HG03432 (cell line): Measurements from ENCODE around the gene AARS2.

Experiments
- ATAC-seq: cut with Tn5 transposase; IDR thresholded peaks from one replicate; pipeline ENCODE4 v1.9.1; 2021; ENCODE audit warnings: mild to moderate bottlenecking, moderate library complexity; ENCODE audit not compliant: unreplicated experiment

Gene AARS2

DNA sequence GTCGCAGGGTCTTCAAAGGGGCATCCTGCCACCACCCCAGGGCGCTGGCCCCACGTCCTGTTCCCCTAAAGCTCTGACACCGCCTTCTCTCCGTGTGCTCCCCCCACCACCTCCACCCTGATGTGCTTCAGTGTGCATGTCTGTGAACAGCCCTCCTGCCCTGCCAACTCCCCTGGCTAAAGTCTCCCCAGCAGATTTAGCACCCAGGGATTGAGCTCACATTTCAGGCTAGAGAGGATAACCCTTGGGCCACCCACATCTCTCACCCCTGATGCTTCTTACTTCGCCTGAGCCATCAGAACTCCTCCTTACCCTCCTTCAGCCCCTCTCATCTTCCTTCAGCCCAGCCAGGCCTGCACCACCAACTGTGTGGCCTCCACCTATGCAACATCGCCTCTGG is 35.4 kb downstream of the AARS2 start:
- no peak for ATAC-seq

DNA sequence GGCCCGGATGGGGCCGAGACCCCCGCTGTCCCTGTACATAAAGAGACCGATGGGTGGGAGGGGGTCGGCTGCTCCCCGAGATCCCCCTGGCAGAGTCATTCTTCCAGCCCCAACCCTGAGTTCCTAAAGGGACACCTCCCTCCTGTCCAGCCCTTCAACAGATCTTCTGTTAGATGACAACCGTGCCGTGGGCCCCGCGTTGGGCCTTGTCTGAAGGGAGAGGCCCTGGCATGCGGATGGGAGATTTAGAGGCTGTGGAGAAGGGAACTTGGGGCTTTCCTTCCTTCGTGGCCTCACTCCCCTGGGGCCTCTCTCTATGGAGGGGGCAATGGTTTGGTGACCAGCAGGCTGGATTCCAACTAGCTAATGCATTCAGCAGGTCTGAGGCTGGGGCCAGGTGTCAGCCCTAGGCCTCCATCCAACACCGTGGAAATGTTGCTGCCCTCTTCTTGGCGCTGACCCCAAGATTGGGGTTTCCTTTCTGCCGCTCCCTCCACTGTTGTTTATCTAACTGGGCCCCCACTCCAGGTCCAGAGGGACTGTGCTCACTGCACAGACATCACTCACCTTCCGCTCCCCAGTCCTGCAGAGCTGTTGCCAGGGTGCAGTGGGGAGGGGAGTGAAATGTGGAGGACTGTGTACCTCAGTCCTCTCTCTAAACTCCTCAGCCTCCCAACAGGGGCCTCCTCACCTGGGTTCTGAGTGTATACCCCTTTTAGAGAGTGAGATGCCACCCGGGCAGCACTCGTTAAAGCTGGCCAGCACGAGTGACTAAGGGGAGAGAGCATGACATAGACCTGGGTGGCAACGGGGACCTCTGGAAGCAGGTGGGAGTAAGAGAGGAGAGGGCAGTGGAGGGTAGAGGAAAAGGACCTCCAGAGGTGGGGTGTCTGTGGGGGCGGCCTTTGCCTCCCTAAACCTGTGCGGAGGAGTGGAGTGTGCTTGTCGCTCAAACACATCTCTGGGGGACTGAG is 36.2 kb downstream of the AARS2 start:
- ATAC-seq: no peak

DNA sequence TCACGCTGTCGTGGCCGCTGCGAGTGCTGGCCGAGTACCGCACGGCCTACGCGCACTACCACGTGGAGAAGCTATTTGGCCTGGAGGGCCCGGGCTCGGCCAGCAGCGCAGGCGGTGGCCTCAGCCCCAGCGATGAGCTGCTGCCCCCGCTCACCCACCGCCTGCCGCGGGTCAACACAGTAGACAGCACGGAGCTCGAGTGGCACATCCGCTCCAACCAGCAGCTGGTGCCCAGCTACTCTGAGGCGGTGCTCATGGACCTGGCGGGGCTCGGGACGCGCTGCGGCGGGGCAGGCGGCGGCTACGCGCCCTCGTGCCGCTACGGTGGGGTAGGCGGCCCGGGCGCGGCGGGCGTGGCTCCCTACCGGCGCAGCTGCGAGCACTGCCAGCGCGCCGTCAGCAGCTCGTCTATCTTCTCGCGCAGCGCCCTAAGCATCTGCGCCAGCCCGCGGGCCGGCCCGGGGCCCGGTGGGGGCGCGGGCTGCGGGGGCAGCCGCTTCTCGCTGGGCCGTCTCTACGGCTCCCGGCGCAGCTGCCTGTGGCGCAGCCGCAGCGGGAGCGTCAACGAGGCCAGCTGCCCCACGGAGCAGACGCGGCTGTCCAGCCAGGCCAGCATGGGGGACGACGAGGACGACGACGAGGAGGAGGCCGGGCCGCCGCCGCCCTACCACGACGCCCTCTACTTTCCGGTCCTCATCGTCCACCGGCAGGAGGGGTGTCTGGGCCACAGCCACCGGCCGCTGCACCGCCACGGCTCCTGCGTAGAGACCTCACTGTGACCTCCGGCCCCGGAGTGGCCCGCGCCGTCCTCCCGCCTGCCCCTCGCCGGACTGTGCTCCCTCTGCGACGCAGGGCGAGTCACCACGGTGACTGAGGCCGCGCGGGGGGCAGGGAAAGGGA is 37.1 kb downstream of the AARS2 start:
- no peak for ATAC-seq

DNA sequence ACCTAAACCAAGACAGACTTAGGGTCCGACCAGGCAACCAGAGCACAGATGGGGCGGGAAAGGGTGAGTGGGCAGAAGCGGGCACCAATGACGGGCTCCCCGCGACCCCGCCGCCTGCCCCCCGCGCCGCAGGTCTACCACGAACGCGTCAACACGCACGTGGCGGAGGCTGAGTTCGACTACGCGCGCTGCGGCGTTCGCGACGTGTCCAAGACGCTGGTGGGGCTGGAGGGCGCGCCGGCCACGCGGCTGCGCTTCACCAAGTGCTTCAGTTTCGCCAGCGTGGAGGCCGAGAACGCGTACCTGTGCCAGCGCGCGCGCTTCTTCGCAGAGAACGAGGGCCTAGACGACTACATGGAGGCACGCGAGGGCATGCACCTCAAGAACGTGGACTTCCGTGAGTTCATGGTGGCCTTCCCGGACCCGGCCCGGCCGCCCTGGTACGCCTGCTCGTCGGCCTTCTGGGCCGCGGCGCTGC is 37.8 kb downstream of the AARS2 start:
- ATAC-seq: no peak

DNA sequence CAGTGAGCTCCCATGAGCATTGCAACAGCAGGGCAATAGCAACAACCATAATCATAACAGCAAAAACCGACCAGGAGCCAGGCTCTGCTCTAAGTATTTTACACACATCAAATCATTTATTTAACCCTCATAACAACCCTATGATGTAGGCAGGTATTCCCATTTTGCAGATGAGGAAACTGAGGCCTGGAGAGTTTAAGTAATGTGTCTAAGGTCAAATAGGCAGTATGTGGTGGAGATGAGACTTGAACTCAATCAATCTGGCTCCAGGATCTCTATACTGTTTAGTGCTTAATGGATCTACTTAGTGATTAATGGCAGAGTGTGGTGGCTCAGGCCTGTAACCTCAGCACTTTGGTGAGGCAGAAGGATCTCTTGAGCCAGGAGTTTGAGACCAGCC is 39.5 kb downstream of the AARS2 start:
- no peak for ATAC-seq

DNA sequence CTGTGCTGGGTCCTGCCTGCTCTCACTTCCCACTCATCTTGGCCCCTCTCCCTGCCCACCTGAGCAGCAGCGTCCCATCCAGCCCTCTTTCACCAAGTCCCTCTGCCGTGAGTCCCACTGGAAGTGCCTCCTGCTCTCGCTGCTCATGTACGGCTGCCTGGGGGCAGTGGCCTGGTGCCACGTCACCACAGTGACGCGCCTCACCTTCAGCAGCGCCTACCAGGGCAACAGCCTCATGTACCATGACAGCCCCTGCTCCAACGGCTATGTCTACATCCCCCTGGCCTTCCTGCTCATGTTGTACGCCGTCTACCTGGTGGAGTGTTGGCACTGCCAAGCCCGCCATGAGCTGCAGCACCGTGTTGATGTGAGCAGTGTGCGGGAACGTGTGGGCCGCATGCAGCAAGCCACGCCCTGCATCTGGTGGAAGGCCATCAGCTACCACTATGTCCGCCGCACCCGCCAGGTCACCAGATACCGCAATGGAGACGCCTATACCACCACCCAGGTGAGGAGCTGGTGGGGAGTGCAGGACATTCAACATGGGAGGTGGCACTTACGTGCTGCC is 40.1 kb downstream of the AARS2 start:
- no peak for ATAC-seq

DNA sequence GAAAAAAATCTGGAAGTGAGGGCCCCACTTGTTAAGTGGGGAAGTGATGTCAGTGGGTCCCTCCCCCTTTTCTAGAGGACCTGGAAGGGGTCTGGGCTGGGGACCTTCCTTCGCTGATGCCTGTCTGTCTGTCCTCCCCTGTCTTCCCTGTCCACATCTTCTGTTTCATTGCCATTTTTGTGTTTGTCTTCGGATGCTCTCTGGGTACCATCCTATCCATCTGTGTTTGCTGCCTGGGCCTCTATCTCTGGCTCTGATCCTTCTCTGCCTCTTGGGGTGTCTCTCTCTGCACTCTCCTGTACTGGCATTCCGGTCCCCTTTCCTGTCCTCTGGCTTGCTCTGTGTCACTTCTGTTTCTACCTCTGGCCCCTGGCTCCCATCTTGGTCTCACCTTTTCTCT is 40.6 kb downstream of the AARS2 start:
- ATAC-seq: no peak

DNA sequence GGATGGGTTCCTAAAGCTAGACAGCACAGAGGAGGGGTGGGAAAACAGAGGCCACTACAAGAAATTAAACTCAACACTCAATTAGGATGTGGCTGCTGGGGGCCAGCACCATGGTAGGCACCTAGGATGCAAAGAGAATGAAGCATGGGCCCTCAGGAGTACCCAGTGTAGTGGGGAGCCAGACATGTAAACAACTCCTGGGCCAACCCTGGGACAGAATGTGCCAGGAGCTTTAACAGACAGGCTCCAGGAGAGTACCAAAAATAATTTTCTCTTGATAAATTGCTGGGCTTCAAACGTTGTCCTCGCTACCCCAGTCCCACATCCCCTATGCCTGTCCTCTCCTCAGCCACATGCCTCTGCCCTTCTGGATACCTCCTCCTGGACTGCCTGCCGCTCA is 41.2 kb downstream of the AARS2 start:
- no peak for ATAC-seq

DNA sequence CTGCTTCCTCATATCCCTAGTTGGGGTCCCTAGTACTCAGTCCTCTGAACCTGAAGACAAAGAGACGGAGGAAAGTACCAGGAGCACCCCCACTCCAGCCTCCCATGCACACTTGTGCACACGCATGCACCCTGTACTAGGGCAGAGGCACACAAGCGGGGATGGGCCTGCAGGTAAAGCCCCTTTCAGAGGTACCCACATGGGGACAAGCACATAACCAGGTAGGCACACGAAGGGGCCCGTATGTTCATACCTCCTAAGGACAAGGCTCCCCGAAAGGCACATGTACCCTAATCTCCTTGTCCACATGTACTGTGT is 41.8 kb downstream of the AARS2 start:
- ATAC-seq: no peak

DNA sequence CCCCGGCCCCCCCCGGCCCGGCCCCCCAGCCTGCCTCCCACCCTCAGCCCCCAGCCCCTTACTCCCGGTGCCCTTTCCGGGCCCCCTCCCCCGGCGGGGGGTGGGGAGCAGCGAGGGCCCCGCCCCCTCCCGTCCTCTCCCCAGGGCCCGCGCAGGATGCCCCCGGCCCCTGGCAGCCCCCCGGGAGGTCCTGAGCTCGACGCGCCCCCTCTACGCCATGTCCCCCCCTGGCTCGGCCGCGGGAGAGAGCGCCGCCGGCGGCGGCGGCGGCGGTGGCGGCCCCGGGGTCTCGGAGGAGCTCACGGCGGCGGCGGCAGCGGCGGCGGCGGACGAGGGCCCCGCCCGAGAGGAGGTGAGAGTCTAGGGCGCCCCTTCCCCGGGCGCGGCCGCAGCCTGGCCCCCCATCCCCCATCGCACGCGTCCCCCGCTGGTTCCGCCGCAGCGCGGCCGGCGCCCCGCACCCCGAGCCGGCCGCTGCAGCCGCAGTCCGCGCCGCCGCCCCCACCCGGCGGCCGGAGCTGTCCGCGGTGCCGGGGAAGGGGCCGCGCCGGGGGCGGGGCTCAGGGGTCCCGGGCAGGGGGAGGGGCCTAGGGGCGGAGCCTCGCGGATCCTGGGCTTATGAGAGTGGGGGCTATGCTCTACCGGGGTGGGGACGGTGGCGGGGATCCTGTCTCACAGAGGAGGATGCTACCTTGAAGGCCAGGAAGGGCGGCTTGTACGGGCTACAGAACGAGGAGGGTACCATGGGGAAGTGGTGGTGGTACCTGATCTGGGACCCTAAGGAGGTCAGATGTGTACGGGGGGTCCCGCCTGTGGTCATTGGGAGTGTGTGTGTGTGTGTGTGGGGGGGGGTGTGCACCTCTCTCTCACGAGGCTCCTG is 42.4 kb downstream of the AARS2 start:
- ATAC-seq: no peak

DNA sequence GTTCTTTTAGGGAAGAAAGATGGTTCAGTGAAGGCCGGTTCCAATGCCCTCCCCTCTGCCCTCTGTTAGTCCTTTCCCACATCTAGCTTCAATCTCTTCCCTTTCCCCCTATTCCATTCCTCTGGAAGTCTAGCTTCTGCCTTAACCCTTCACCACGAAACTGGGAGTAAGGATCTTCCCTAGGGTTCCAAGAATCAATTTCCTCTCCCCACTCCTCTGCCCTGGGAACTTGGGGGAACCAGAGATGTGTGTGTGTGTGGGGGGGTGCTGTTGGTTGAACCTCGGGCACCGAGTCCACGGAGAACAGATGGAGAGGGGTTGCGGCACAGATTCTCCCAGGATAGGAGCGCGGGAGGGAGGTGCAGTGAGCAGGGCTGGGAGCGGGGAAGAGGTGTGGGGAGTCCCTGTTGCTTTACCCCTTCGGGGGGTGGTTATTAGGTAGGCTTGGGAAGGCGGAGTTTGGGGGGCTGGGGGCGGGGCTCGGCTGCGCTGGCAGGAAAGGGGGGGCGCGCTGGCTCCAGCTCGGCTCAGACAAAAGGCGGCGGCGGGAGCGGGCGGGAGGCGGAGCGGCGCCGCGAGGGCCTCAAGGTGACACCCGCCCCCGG is 43.1 kb downstream of the AARS2 start, which contains the start of gene TMEM151B:
TSS of gene TMEM151B (plus strand) at position 530 of the 605 bp plus-strand sequence. CDS start 293 bp downstream, outside the sequence.
- no peak for ATAC-seq

DNA sequence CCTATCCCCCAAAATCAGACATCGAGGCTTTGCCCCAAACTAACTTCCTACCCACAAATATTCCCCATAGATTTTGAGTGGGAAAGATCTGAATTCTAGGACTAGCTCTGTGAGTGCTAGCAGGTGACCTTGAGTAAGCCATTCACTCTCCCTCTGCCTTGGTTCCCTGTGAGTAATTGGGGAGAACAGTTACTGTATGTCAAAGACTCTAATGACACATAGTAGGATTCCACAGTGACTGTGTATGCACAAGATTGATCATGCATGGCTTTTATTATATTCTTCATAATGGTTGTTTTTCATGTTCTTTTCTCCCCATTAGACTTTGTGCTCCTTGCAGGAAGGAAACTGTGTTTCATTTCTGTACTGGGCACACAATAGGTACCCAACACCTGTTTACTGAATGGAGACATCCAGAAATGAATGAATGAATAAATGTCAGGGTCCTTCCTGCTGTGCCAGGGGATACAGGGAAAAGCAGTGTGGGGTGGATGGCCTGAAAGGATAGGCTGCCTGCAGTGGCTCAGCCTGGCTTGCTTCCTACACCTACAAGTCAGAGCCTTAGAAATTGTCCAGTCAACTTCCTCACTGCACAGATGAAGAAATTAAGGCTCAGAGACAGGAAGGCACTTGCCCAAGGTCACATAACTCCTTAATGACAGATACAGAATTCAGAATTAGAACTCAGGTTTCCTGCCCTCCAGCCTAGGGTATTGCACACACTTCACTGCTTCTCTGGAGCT is 43.8 kb downstream of the AARS2 start:
- ATAC-seq: no peak

DNA sequence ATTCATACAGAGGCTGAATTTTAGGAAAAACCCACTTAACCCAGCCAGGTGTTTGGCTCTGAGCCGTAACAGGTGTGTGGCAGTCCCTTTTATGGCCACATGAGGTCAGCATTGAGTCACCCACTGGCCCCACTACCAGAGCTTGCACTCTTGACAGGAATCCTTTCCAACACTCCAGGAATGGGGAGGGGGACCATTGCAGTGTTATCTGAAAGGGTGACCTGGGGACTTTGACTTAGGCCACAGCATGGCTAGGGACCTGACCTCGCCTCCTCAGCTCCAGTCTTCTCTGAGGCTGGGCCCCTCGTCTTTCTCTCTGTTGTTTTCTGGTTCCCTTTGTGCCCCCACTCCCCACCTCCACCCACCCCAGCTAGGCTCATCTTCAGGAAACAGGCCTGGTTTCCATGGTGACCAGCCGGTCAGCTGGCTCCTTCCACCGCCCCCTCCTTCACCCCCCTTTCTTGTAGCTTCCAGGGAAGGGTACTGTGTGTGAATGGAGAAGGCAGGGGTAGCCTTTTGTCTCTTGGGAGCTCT is 45.0 kb downstream of the AARS2 start:
- no peak for ATAC-seq

DNA sequence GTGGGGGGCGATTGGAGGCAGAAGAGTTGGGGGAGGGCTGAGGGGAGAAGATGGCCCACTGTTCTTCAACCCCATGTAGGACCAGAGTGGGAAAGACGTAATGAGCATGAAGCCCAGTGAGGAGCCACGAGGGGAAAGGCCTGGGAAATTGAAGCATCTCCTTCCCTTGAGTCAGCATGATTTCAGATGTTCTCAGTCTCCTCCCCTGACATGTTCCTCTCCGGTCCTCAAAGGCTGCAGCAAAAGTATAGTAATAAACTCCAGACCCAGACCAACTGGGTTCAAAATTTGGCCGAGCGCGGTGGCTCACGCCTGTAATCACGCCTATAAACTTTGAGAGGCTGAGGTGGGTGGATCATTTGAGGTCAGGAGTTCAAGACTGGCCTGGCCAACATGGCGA is 45.9 kb downstream of the AARS2 start:
- ATAC-seq: no peak

DNA sequence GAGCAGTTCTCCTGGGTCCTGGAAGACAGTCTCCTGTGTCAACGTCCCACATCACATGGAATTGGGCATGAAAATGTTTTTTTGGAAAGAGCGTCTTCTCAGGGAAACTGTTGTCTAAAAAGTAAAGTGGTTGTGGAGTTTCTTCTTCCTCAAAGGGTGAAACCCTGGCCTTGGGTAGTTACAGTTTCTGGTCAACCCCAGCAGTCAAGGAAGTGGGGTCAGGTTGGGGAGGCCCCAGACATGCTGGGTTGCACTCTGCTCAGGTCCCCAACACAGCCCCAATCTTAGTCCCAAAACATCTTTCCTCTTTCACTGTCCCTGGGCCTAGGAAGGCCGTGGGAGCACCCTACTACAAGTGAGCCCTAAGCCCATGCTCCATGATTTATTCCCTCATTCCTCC is 46.8 kb downstream of the AARS2 start:
- ATAC-seq: peak; percentile 25

DNA sequence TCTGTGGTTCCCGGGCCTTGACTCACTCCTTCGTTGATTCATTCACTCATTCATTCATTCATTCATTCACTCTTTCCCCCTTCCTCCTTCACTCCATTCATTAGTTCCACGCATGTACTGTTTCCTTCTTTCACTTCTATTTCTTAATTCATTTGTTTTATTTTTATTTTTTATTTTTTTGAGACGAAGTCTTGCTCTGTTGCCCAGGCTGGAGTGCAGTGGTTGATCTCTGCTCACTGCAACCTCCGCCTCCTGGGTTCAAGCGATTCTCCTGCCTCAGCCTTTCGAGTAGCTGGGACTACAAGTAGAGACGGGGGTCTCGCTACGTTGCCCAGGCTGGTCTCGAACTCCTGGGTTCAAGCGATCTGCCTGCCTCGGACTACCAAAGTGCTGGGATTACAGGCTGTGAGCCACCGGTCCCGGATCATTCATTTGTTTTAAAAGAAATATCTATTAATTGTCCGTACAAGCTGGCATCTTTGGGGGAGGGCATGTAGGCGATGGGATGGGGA is 47.4 kb downstream of the AARS2 start:
- ATAC-seq: no peak

DNA sequence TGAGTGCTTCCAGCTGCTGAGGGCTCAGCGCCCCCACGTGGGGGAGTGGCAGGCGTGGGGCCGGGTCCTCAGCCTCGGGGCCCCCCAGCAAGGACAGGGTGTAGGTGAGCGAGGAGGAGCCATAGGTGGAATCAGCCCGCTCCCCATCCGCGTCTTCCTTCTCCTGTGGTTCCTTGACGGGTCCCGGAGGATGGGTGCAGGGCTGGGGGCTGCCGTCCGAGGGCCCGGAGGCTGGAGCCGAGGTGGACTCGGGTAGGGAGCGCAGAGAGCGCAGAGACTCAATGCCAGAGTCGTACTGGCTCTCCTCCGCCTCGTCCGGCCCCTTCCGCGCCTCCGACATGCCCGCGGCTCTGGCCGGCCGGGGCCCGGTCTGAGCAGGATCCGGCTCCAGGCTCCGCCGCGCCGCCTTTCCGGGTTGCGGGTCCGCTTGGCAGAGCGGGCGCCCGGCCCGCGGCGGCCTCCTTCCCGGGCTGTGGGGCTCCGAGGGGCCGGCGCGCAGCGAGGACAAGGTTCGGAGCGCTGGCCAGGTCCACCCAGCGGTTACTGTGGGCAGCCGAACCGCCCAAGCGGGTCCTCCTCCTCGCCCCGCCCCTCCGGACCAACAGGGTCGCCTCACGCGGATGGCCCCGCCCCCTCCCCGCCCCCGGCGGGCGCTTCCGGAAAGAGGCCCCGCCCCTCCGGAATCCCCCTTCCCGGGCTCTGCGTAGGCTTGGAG is 48.0 kb downstream of the AARS2 start, which contains the start of gene NFKBIE:
TSS of gene NFKBIE (minus strand) at position 545 of the 715 bp plus-strand sequence. CDS start at position 340, 205 bp downstream.
- peak; percentile 53 for ATAC-seq
